Heart left ventricle (tissue), 16 donors: Measurements from ENCODE around the gene VASH2. TPM values are rescaled to one million over a fixed set of nuclear protein-coding genes. Genes with fewer than 3 reads are reported as not detected.
A peak's percentile ranks its signal among the peaks of the same experiment; 100 is the strongest.

Source experiments
- ATAC-seq, 4 donors: fragments of 200-7000 bp; cut with Tn5 transposase; one replicate each; pipeline ENCODE4 v1.9.1; 2020 to 2022; ENCODE audit warnings: moderate library complexity in 4 of 4, mild to moderate bottlenecking in 3 of 4, moderate number of reproducible peaks in 1 of 4
- DNase-seq, 5 donors: peaks; one replicate each; pipeline ENCODE4 v3.0.0-alpha.2; 2020
- H3K27ac ChIP-seq, 12 donors: fragments of 200-600 bp; sonication (generic) in 4 of 12; one replicate each; pipeline versions ENCODE4 v1.5.0 to v1.8.0; 2016 to 2022; ENCODE audit warnings: mild to moderate bottlenecking in 2 of 12
- H3K27me3 ChIP-seq, 9 donors: fragments of 200-600 bp; sonication (generic) in 2 of 9; one replicate each; pipeline versions ENCODE4 v1.5.1 to v1.8.0; 2016 to 2022; ENCODE audit warnings: mild to moderate bottlenecking in 3 of 9
- H3K36me3 ChIP-seq, 9 donors: fragments of 200-600 bp; sonication (generic) in 2 of 9; one replicate each; pipeline versions ENCODE4 v1.5.0 to v1.8.0; 2018 to 2022; ENCODE audit warnings: mild to moderate bottlenecking in 2 of 9
- H3K4me1 ChIP-seq, 12 donors: fragments of 200-600 bp; sonication (generic) in 4 of 12; one replicate each; pipeline versions ENCODE4 v1.5.0 to v1.8.0; 2016 to 2022; ENCODE audit warnings: mild to moderate bottlenecking in 3 of 12
- H3K4me3 ChIP-seq, 12 donors: fragments of 200-600 bp; sonication (generic) in 4 of 12; one replicate each; pipeline versions ENCODE4 v1.5.0 to v1.8.0; 2017 to 2022; ENCODE audit warnings: mild to moderate bottlenecking in 9 of 12, moderate library complexity in 4 of 12
- H3K9me3 ChIP-seq, 12 donors: fragments of 200-600 bp; sonication (generic) in 4 of 12; one replicate each; pipeline versions ENCODE4 v1.5.0 to v1.8.0; 2016 to 2022; ENCODE audit warnings: mild to moderate bottlenecking in 1 of 12
- CTCF ChIP-seq, 12 donors: fragments of 200-600 bp; sonication (generic) in 4 of 12; IDR thresholded peaks; one replicate each; pipeline versions ENCODE4 v1.5.0 to v1.8.0; 2018 to 2022; ENCODE audit warnings: antibody characterized with exemption in 12 of 12, mild to moderate bottlenecking in 5 of 12
- POLR2A ChIP-seq, 2 donors: fragments of 450-650 bp; IDR thresholded peaks; one replicate each; pipeline ENCODE4 v1.6.1; 2017; ENCODE audit warnings: antibody characterized with exemption in 2 of 2, mild to moderate bottlenecking in 2 of 2, moderate library complexity in 2 of 2
- WGBS, 4 donors: extraction: QIAGEN DNeasy Blood & Tissue Kit in 2 of 4; methylation state at CpG; one replicate each; pipeline versions ENCODE4 v1.1.5 to v1.1.7; 2013 to 2018; 5-methylcytosine and 5-hydroxymethylcytosine counted together
- intact Hi-C, 10 donors: fragments of 100-400 bp; cut with DNase I; formaldehyde crosslinking; loops; one replicate each; pipeline versions ENCODE4 v1.11.1 to v1.14.2; 2022
- polyA plus RNA-seq, 2 donors: library from polyadenylated mRNA; stranded (reverse); fragments of 200-250 nt; gene quantifications; one replicate each; pipeline ENCODE4 v1.2.3, GENCODE V29; 2013
- total RNA-seq, 9 donors: library from RNA; depleted of rRNA in 2 of 9; stranded (reverse); fragments of >200 nt in 2 of 9; fragmentation: NEBNext Ultra II Directional in 3 of 9; extraction: Animal tissue kit (Norgen Biotek cat#: 25700) in 3 of 9; gene quantifications; one replicate each; pipeline versions ENCODE4 v1.1.0 to v1.2.4, GENCODE V29; 2016 to 2023
- donor health status: ischemic (EF 13 %, LVEDD 7.1; RV severe dilation, severe dysfunction).
- donor health status: healthy with polysubstance abuse.
- donor health status: DM: no; HTN: yes; CAD: no.
- donor health status: DM: no; HTN: no; CAD: no.
- donor health status: ischemic (EF 25% LVEDD 6.9; RV normal size, moderate dysfunction).
- donor health status: ischemic (EF 25% LVEDD 5.7; RV mildly dilated, moderate dysfunction).
- donor health status: healthy.
- donor health status: DM: yes; HTN: yes; CAD: no.
- donor health status: ischemic (EF 35%, LVEDD 5.7; RV mildly dilated, moderate dysfunction).
- donor health status: nonischemic (EF 11% LVEDD 7.7; RV severe dilation, severe dysfunction).
- donor health status: DM: yes; HTN: yes; CAD: no.
- donor health status: PGD.
- donor health status: ischemic (EF 29% LVEDD 5.4; RV normal size, mild dysfunction).
- donor health status: nonischemic (EF 23%, LVEDD 6.1; RV moderate dilation, normal function).

VASH2 gene
- total and polyA plus RNA-seq, 11 donors: 0.19 to 2.6 (median 0.53) TPM; not detected in 1

DNA sequence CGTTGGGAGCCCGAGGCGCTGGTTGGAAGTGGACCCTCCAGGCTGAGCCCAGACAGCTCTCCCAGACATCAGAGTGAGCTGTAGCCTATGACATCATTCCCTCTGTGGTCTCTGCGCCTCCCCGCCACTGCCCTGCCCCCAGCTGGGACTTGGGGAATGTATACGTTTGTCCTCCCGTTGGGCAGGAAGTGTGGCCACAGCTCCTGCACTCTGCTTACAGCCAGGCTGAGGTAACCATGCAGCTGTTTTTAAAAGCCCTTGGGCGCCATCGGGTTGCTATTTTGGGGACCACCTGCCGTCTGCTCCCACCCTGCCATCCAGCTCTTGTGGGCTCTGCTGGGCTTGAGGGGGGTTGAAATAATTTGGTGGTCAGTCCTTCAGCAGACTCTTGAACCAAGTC, 7.8 kb downstream of the VASH2 start:
- intact Hi-C loops: loop anchor here in 1 of 10 donors (5.0 kb wide), 1 partner anchor 271 kb away; no protein-coding TSS in a partner anchor
- no peak overlapping the region for H3K27ac ChIP-seq
- H3K9me3 ChIP-seq: no peaks in the 10 kb centered on the region
- 55 to 67% (median 60%) methylated on average over 5 to 10 of the region's 10 CpGs for WGBS, 4 donors
- H3K4me1 ChIP-seq: no peaks in the 10 kb centered on the region
- no peaks in the 10 kb centered on the region for H3K36me3 ChIP-seq
- DNase-seq: no peak
- H3K4me3 ChIP-seq: no peak overlapping the region
- no peak for TF ChIP-seq CTCF (IDR thresholded peaks at IDR 0.05)
- TF ChIP-seq POLR2A (IDR thresholded peaks at IDR 0.05): no peak
- peak in 1 of 4 donors; percentile 26 for ATAC-seq
- H3K27me3 ChIP-seq: no peaks in the 10 kb centered on the region

DNA sequence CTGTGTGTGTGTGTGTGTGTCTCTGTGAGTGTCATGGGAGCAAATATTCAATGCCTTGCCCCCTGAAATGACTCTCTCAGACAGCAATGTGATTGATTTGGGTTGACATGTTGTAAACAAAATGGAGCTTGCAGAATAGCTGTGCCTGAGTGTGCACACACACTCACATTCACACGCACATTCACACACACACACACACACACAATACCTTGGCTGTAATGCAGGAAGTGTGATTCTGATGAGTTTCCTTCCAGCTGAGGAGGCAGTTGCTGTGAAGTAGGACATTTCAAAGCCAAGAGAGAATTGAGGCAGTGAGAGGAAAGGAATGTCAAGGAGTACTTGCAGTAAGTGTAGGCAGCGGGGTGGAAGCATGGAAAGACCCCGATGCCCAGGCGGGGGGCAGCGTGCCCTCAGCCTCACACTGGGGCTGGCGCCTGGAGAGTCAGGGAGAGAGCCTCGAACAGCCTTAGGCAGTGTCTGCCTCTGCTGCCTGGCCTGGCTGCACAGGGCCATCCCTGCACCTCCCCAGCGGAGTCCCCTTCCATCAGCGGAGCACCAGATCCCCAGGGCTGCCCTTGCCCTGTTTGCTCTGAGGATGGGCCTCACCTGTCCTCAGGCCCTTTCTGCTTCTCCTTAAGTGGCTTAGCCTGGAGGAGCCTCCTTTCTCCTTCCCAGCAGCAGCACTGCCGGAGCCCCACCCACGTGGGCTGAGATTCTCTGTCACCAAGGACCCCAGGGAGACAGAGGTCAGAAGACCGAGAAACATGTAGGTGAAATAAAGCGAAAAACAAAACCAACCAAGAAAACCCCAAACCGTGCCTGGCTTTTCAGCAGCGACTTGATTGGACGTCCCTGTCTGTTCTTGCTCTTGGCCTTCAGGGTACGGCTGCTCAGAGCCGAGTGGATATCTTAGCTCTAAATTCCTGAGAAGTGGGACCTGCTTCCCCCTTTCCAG, 9.2 kb downstream of the VASH2 start:
- Histone ChIP-seq H3K27ac (no peak overlapping the region), H3K4me1 (no peaks in the 10 kb centered on the region), H3K9me3 (no peaks in the 10 kb centered on the region), H3K27me3 (no peaks in the 10 kb centered on the region), H3K4me3 (no peak overlapping the region), H3K36me3 (no peaks in the 10 kb centered on the region)
- DNase-seq (no peak), ATAC-seq (no peak)
- 78 to 87% (median 81%) methylated on average over 16 to 18 of the region's 18 CpGs for WGBS, 4 donors
- intact Hi-C loops: loop anchor here in 1 of 10 donors (5.0 kb wide), 1 partner anchor 272 kb away; no protein-coding TSS in a partner anchor
- no peak for TF ChIP-seq POLR2A (IDR thresholded peaks at IDR 0.05)
- no peak for TF ChIP-seq CTCF (IDR thresholded peaks at IDR 0.05)

DNA sequence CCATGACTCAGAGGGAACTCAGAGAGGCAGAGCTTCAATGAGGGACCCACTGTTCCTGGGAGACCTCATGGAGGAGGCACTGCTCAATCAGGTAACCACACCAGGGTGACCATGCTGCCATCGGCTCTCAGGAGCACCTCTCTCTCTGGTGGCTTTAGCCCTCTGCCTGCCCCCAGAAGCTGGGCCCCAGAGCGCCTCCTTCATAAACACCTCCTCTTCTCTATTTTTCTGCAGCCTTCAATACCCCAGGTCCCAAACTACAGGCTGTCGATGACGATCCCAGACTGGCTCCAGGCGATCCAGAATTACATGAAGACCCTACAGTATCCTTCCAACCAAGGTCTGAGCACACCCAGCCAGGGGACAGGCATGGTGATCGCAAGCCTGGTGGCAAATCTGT, 10.6 kb downstream of the VASH2 start:
- Histone ChIP-seq H3K27me3 (no peaks in the 10 kb centered on the region), H3K9me3 (no peaks in the 10 kb centered on the region), H3K4me1 (no peaks in the 10 kb centered on the region), H3K36me3 (no peaks in the 10 kb centered on the region), H3K27ac (no peak overlapping the region), H3K4me3 (no peak overlapping the region)
- TF ChIP-seq CTCF (IDR thresholded peaks at IDR 0.05): no peak
- ATAC-seq: no peak
- intact Hi-C loops: no loop called here
- 79 to 97% (median 96%) methylated on average over 5 to 6 of the region's 6 CpGs for WGBS, 4 donors
- DNase-seq: no peak

- 78 to 95% (median 89%) methylated on average over 5 of the region's 5 CpGs for WGBS, 4 donors
- H3K27me3 ChIP-seq: no peaks in the 10 kb centered on the region
- H3K36me3 ChIP-seq: no peaks in the 10 kb centered on the region
- TF ChIP-seq POLR2A (IDR thresholded peaks at IDR 0.05): no peak
- TF ChIP-seq CTCF (IDR thresholded peaks at IDR 0.05): no peak
- ATAC-seq (no peak), DNase-seq (no peak)
- no peak overlapping the region for H3K4me3 ChIP-seq
- no peak overlapping the region for H3K27ac ChIP-seq
- intact Hi-C loops: no loop called here
- H3K4me1 ChIP-seq: no peaks in the 10 kb centered on the region
- H3K9me3 ChIP-seq: no peaks in the 10 kb centered on the region
Observed at GRCh38 chr1:212962509-212962908, 12.2 kb downstream of the VASH2 start.
